Thyroid gland (tissue), 4 donors: ENCODE measurements around the gene CASP10.

Source experiments
- CTCF ChIP-seq, 6 experiments: fragments of 200-600 bp in 3 of 6; fragments of 450-650 bp in 3 of 6; sonication (generic) in 3 of 6; IDR thresholded peaks; one replicate each; pipeline ENCODE4 v1.5.1; 2016 to 2019; ENCODE audit warnings: antibody characterized with exemption in 6 of 6, mild to moderate bottlenecking in 2 of 6, inconsistent platforms in 1 of 6, moderate library complexity in 1 of 6
- POLR2A ChIP-seq, 2 donors: fragments of 450-650 bp; IDR thresholded peaks; one replicate each; pipeline ENCODE4 v1.6.1; 2017; ENCODE audit warnings: antibody characterized with exemption in 2 of 2, mild to moderate bottlenecking in 2 of 2, moderate library complexity in 1 of 2

- no peak for TF ChIP-seq CTCF (IDR thresholded peaks at IDR 0.05)
- no peak for TF ChIP-seq POLR2A (IDR thresholded peaks at IDR 0.05)
Observed at GRCh38 chr2:201167546-201167945, 15.4 kb upstream of the CASP10 start.
